SK-N-MC (cell line): ENCODE results near the gene SMARCC1.

Experiments used
- EZH2 ChIP-seq: fragments of 200-600 bp; sonication (generic); IDR thresholded peaks from one replicate; pipeline ENCODE4 v1.6.1; 2017; ENCODE audit warnings: antibody characterized with exemption
- FOXP2 ChIP-seq: optimal IDR thresholded peaks from 2 replicates; pipeline ENCODE3; 2011; ENCODE audit warnings: mild to moderate bottlenecking, moderate library complexity; ENCODE audit not compliant: insufficient read depth; ENCODE audit errors: extremely low read length, control extremely low read depth
- POLR2AphosphoS5 ChIP-seq: IDR thresholded peaks from 2 replicates; pipeline ENCODE4 v1.6.1; 2012; ENCODE audit warnings: mild to moderate bottlenecking, low read depth, low read length, borderline replicate concordance

- TF ChIP-seq POLR2AphosphoS5 (peak; percentile 73; the same call in 1 of the 2 replicates), EZH2 (no peak), FOXP2 (no peak)
Measured at GRCh38 chr3:47824541-47825473, 43.1 kb upstream of the SMARCC1 start.
